Measurements from ENCODE around the gene LDHA.
"Not testable (repeated sequence)": the region's sequence is repeated elsewhere in the genome, so short reads cannot be mapped to it uniquely, and the experiment has no call there.

Gene LDHA

DNA sequence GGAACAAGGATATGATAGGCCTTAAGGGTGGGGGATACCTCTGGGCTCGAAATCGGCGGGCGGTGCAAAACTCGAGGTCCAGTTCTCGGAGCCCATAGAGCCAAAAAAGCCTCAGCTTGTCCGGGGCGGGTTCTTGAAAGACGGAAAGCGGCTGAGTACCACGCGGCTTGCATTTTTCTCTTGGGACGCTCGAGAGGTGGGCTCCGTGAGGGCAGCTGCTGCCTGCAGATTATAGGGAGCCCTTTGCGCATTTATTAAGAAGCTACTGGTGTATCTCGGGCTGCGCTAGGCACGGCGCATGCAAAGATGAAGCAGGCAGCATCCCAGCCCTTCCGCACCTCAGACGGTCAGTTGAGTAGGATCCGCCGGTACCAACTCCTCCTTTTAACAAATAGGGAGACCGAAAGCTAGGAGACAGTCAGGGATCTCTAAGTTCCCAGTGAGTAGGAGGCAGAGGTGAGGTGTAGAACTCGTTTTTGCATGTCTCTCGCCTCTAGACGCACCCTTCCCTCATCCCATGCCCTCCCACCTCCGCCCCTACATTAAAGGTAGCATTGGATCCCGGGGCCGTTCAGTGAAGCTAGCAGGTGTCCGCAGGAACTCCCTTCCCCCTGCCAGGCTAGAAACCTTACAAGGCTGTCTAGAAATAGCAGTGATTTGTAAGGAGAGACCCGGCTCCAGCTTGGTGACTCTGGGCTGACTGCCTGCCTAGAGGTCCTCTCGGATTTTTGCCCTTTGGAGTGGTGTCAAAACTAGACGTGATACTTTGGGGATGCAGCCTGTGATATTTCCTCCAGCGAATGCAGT lies 768 bp downstream of the LDHA start:
- DNase-seq: no peak

DNA sequence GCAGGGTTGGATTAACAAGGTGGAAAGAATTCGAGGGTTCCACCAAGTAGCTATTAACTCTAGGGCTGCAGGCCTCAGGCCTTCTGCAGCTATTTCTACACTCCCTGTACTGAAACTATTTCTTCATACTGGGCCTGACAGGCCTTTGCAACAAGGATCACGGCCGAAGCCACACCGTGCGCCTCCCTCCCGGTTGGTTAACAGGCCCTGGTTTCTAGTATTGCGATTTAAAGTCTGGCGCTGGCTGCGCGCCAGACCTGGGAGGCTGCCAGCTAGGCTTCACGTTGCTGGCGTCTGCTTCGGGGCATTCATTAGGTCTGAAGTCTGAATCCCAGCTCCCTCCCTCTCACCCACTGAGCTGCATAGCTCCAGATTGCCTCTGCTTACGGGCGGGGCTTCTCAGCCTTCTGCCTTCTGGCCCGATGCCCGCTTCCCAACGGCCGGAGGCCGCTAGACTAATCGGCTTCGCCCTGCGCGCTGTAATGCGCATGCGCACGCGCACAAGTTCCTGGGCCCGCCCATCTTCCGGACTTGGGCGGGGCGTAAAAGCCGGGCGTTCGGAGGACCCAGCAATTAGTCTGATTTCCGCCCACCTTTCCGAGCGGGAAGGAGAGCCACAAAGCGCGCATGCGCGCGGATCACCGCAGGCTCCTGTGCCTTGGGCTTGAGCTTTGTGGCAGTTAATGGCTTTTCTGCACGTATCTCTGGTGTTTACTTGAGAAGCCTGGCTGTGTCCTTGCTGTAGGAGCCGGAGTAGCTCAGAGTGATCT lies 1.6 kb downstream of the LDHA start:
- DNase-seq: peak; percentile 91

DNA sequence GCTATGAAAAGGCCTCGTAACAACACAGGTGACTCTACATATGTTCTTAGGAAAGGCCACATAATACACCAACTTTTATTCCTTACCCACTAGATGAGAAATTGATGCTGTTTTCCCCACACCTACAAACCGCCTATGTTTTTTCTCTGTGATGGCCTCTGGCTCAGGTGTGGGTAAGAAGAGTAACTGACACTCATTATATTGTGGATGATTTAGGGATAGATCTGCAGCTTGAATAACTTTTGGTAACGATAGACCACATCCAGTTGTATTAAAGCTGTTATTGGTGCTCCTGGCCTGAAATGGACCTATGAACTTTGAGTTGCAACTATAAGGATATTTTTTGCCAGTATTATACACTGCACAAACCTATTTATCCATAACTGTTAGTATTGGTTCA lies 3.6 kb downstream of the LDHA start:
- no peak for DNase-seq

DNA sequence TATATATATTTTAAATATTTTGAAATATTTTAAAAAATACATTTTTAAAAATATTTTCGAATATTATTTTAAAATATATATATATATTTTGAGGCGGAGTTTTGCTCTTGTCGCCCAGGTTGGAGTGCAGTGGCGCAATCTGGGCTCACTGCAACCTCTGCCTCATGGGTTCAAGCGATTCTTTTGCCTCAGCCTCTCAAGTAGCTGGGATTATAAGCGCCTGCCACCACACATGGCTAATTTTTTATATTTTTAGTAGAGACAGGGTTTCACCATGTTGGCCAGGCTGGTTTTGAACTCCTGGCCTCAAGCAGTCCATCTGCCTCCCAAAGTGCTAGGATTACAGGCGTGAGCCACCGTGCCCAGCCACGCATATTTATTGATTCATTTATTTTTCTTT lies 6.7 kb downstream of the LDHA start:
- DNase-seq: not testable (repeated sequence)

DNA sequence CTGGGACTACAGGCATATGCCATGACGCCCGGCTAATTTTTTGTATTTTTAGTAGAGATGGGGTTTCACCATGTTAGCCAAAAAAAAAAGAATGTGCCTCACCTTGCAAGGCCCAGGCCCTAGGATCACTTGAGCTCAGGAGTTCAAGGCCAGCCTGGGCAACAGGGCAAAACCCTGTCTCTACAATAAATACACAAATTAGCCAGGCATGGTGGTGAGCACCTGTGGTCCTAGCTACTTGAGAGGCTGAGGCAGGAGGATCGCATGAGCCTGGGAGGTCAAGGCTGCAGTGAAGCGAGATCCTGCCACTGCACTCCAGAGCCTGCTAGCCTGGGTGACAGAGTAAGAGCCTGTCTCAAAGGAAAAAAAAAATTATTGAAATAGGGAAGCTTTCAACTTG lies 9.7 kb downstream of the LDHA start:
- DNase-seq: no peak

DNA sequence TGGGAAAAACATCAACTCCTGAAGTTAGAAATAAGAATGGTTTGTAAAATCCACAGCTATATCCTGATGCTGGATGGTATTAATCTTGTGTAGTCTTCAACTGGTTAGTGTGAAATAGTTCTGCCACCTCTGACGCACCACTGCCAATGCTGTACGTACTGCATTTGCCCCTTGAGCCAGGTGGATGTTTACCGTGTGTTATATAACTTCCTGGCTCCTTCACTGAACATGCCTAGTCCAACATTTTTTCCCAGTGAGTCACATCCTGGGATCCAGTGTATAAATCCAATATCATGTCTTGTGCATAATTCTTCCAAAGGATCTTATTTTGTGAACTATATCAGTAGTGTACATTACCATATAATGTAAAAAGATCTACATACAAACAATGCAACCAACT lies 13.0 kb downstream of the LDHA start:
- not testable (repeated sequence) for DNase-seq

DNA sequence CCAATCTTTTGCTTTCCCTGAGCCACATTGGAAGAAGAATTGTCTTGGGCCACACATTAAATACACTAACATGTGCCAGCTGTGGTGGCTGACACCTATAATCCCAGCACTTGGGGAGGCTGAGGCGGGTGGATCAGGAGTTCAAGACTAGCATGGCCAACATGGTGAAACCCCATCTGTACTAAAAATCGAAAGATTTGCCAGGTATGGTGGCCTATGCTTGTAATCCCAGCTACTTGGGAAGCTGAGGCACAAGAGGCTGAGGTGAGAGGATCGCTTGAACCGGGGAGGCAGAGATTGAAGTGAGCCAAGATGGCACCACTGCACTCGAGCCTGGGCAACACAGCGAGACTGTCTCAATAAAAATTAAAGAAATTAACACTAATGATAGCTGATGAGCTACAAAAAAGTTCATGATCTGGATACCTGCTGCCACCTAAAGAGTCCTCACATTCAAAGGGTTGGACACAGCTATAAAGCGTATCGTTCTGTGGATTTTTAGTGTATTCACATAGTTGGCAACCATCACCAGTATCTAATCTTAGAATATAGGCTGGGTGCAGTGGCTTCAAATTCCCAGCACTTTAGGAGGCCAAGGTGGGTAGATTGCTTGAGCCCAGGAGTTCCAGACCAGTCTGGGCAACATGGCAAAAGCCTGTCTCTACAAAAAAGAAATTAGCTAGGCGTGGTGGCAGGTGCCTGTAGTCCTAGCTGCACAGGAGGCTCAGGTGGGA lies 14.4 kb downstream of the LDHA start:
- no peak for DNase-seq

DNA sequence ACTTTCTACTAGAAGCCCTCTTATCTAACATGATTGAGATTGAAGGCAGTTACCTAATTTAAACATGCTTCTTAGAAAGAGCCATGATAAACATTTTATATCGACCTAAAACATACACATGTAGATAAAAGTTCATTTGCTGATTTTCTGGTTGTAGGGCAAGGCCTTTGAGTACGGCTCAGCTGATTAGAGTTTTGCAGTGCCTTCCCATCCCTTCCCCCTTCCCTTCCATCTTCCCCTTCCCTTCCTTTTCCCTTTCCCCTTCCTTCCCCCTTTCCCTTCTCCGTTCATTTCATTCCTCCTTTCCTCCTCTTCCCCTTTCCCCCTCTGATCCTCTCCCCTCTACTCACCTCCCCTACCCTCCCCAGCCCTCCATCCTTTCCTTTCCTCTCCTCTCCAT lies 22.1 kb downstream of the LDHA start:
- no peak for DNase-seq

DNA sequence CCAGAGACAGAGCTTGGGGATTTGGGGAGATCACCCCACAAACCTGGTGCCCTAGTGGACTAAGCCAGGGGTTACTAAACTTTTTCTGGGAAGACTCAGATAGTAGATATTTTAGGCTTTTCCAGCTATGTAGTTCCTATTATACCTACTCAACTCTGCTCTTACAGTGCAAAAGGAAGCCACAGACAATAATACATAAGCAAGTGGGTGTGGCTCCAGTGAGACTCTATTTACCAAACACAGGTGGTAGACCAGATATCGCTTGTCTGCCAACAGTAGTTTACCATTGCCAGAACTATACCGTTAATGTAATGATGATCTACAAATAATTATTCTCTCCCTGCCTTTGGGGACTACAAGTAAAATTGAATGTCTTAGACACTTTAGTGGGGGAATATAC lies 24.7 kb downstream of the LDHA start:
- DNase-seq: no peak

DNA sequence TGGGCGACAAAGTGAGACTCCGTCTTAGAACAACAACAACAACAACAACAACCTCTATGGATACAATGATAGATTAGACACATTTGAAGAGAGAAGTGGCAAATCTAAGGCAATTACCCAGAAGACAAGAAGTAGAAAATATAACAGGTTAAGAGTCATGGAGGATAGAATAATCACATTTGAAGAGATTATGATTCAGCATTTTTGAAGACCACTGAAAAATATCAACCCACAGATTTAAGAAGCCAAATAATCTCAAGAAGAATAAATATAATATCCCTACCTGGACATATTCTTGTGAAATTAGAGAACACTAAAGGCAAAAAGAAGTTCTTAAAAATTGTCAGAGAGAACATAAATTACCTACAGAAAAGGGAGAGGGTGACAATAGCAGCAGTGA lies 25.7 kb downstream of the LDHA start:
- DNase-seq: no peak

DNA sequence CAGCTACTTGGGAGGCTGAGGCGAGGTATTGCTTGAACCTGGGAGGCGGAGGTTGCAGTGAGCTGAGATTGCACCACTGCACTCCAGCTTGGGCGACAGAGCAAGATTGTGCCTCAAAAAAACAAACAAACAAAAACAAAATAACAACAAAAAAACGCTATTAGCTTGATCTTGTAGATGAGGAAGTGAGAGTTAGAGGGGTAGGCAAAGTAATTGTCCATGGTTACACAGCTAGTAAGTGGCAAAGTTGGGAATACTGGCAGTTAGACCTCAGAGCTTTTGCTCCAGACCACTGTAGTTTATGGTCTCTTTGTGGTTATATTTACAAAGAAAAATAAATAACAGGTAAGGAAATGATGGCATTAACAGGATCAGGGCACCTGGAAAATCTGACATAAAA lies 32.9 kb downstream of the LDHA start:
- no peak for DNase-seq

DNA sequence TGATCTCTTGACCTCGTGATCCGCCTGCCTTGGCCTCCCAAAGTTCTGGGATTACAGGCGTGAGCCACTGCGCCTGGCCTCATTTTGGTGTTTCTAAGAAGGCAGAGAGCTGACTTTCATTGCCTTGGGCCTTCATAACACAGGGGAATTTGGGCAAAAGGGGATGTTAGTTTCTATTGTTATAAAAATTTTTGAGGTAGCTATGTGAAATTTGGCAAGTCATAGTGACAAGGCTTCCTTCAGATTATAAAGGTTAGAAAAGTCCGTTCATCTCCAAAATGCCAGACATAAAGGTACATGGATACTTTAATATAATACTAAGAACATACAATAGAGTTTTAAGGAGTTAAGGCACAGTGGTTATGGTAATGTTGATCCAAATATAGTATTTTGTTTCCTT lies 35.0 kb downstream of the LDHA start:
- DNase-seq: no peak

DNA sequence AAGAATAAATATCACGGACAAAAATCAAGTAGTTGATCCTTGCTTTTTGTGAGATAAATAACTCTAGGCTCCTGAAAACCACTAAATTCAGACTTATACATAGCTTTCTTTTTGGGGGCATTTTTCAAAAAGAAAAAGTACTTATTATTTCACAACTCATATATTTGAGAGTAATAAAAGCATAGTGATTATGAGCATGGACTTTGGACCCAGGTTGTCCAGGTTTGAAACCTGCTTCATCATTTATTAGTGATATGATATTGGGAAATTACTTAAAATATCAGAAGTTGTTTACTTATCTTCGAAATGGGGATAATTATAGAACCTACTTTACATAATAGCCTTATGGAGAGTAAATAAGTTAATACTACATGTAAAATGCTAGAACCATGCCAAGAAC lies 44.3 kb downstream of the LDHA start:
- DNase-seq: no peak

DNA sequence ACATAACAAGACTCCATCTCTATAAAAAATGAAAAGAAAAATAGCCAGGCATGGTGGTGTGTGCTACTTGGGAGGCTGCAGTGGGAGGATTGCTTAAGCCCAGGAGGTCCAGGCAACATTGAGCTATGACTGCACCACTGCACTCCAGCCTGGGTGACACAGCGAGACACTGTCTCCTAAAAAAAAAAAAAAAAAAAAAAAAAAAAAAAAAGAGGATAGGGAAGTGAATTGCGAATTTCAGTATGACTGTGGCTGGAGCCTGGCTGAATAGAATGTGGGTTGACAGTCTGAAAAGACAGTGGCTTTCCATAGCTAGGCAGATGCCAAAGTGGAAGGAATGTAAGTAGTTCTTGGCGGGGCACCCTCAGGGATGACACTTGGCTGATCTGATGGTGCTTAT lies 54.9 kb downstream of the LDHA start:
- DNase-seq: no peak

DNA sequence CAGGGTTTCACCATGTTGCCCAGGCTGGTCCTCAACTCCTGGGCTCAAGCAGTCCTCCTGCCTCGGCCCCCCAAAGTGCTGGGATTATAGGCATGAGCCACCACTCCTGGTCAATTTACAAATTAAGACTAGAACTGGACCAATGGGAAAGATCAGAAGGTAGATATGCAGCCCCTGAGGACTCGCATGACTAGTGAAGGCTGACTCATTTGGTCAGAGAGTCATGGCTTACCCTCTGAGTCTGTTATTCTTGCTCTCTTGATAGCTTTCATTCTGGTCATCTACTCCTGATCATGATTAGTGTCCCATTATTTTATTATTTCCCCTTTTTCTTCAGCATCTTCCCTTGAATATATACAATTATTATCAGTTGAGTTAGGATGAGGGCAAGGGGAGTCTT lies 58.6 kb downstream of the LDHA start:
- no peak for DNase-seq

DNA sequence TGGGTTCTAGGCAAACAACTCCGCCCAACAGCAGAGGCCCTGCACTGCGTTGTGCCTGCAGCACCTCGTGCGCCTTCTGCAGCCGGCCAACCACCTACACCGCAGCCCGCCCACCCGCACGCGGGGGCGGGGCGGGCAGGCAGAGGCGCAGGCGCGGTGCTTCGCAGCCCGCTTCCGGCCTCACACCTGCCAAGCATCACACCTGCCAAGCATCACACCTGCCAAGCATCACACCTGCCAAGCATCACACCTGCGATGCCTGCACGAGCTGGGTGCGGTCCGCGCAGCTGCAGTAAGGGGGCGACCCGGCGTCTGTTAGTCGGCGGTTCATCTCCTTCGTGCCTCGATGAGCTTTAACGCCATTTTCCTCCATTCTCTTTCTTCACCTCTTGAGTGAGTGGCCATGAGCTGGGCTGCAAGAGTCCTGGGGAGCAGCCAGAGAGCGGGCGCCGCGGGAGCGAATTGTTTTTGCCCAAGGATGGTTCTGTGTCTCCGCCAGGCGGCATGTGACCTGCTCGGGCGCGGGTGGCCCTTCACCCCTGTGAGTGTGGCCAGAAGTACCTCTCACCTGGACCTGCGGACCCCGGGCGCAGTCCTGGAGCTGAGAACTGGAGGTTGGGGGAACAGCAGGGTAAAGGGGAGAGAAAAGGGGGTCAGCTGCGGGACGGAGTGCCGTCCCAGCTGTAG lies 61.5 kb downstream of the LDHA start, which contains the start of gene LDHAL6A:
Gene LDHAL6A (plus strand): TSS at position 171 of the 687 bp plus-strand sequence. CDS start 825 bp downstream, outside the sequence.
- no peak for DNase-seq

DNA sequence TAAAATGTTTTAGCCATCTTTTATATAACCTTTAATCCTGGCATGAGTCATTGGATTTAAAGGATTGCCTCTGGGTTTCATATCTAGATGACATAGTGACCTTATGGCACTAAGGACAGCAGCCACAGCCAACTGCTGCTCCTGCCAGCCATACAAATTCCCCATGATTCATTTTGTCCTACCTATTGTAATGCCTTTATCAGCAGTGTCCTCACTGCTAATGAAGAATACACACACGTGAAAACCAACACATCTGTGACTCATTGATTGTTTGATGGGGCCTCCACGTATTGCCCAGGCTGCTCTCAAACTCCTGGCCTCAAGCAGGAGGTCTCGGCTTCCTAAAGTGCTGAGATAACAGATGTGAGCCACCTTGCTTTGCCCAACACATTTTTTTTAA lies 63.1 kb downstream of the LDHA start:
- no peak for DNase-seq

Data from activated CD4-positive, alpha-beta T cell treated with anti-CD3 and anti-CD28 coated beads for 1 hour (primary cell).